ENCODE results near the gene ZNF514. TPM values are rescaled to one million over a fixed set of nuclear protein-coding genes. Genes with fewer than 3 reads are reported as not detected.

ZNF514 gene
- total and polyA plus RNA-seq, 12 donors, result 4.6 to 26.1 (median 14.2) TPM

DNA sequence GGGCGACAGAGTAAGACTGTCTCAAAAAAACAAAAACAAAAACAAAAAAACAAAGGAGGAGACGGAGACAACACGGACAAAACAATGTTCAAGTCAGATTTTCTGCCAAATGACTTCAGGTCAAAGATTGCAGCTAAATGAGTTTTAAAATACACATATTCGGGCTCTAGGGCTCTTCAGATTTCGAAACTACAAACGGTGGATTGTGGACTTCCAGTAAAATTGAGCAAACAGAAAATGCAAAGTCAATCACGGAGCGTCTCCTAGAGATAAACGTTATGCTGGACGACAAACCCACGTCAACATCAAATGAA lies 38.6 kb downstream of the ZNF514 start:
- intact Hi-C loops (cut with DNase I), result loop anchor here in 1 of 2 donors (5.0 kb wide), 1 partner anchor 36 kb away; the partner anchor contains the start of gene ZNF514
- DNase-seq, result no peak
- peaks cover 0 to 10% of the 10 kb centered on the region in 2 donors for H3K36me3 ChIP-seq (replicated peaks in 1 of 2)
- WGBS, 4 donors, result 1 to 2% (median 2%) methylated on average over 11 of the region's 11 CpGs
- peak overlapping the region; percentile 51 to 97 (median 96) for H3K4me3 ChIP-seq
- H3K27me3 ChIP-seq, result no peaks in the 10 kb centered on the region
- peak overlapping the region; percentile 57 to 99 (median 95) for H3K27ac ChIP-seq
- H3K4me1 ChIP-seq (replicated peaks in 1 of 2), result peaks cover 8 to 27% of the 10 kb centered on the region in 2 donors
- TF ChIP-seq POLR2A (IDR thresholded peaks at IDR 0.05), result no peak
- TF ChIP-seq, protein P1, sequence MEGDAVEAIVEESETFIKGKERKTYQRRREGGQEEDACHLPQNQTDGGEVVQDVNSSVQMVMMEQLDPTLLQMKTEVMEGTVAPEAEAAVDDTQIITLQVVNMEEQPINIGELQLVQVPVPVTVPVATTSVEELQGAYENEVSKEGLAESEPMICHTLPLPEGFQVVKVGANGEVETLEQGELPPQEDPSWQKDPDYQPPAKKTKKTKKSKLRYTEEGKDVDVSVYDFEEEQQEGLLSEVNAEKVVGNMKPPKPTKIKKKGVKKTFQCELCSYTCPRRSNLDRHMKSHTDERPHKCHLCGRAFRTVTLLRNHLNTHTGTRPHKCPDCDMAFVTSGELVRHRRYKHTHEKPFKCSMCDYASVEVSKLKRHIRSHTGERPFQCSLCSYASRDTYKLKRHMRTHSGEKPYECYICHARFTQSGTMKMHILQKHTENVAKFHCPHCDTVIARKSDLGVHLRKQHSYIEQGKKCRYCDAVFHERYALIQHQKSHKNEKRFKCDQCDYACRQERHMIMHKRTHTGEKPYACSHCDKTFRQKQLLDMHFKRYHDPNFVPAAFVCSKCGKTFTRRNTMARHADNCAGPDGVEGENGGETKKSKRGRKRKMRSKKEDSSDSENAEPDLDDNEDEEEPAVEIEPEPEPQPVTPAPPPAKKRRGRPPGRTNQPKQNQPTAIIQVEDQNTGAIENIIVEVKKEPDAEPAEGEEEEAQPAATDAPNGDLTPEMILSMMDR (IDR thresholded peaks at IDR 0.05), result no peak
- H3K9me3 ChIP-seq (replicated peaks in 1 of 3), result no peaks in the 10 kb centered on the region

- Histone ChIP-seq H3K27me3 (no peaks in the 10 kb centered on the region), H3K4me1 (replicated peaks in 1 of 2) (peaks cover 3 to 23% of the 10 kb centered on the region in 2 donors), H3K4me3 (no peak overlapping the region), H3K27ac (no peak overlapping the region), H3K9me3 (replicated peaks in 1 of 3) (no peaks in the 10 kb centered on the region), H3K36me3 (replicated peaks in 1 of 2) (peaks cover 0 to 30% of the 10 kb centered on the region in 2 donors)
- intact Hi-C loops (cut with DNase I), result no loop called here
- TF ChIP-seq, protein P1 (IDR thresholded peaks at IDR 0.05), result peak; percentile 53 to 70 (median 63)
- no peak for TF ChIP-seq POLR2A (IDR thresholded peaks at IDR 0.05)
- peak; percentile 59 to 83 (median 74) for DNase-seq
- WGBS, 4 donors, result 15 to 21% (median 17%) methylated on average over 7 of the region's 7 CpGs
Observed at GRCh38 chr2:95115418-95115817, 44.2 kb downstream of the ZNF514 start.

DNA sequence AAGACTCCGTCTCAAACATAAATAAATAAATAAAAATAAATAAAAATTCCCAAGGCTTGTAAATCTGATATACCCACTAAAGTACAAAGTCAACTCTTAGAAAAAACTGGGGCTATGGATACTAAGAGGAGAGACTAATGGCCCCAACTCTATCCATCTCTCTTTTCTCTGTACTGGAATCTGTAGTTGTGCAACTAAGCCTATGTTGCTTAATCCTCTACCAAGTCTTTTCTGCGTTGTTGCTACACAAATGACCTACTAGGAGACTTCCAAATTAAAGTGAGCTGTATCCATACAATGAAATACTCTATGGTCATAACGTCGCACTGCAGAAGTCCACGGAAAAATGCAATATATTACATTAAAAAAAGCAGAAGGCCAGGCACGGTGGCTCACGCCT lies 46.2 kb downstream of the ZNF514 start:
- intact Hi-C loops (cut with DNase I), result no loop called here
- Histone ChIP-seq H3K4me3 (no peak overlapping the region), H3K36me3 (replicated peaks in 1 of 2) (peaks cover 0 to 43% of the 10 kb centered on the region in 2 donors), H3K27ac (no peak overlapping the region), H3K27me3 (no peaks in the 10 kb centered on the region), H3K4me1 (replicated peaks in 1 of 2) (peaks cover 0 to 3% of the 10 kb centered on the region in 2 donors), H3K9me3 (replicated peaks in 1 of 3) (no peaks in the 10 kb centered on the region)
- TF ChIP-seq, protein P1 (IDR thresholded peaks at IDR 0.05), result no peak
- no peak for TF ChIP-seq POLR2A (IDR thresholded peaks at IDR 0.05)
- 88 to 93% (median 90%) methylated on average over 7 of the region's 7 CpGs for WGBS, 4 donors
- no peak for DNase-seq

DNA sequence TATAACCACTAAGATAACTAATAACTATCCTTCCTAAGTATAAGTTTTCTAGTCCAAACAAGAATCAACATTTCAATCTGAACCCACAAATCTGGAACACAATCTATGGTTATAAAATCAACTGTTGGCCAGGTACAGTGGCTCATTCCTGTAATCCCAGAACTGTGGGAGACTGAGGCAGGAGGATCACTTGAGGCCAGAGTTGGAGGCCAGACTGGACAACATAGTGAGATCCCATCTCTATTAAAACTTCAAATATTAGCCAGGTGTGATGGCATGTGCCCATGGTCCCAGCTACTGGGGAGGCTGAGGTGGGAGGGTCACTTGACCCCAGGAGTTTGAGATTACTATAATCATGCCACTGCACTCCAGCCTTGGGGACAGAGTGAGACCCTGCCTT lies 49.3 kb downstream of the ZNF514 start:
- intact Hi-C loops (cut with DNase I), result no loop called here
- no peak overlapping the region for H3K4me3 ChIP-seq
- no peak for TF ChIP-seq POLR2A (IDR thresholded peaks at IDR 0.05)
- TF ChIP-seq, protein P1 (IDR thresholded peaks at IDR 0.05), result no peak
- DNase-seq, result no peak
- no peaks in the 10 kb centered on the region for H3K27me3 ChIP-seq
- no peaks in the 10 kb centered on the region for H3K9me3 ChIP-seq (replicated peaks in 1 of 3)
- peaks cover 0 to 63% of the 10 kb centered on the region in 2 donors for H3K36me3 ChIP-seq (replicated peaks in 1 of 2)
- H3K4me1 ChIP-seq (replicated peaks in 1 of 2), result no peaks in the 10 kb centered on the region
- no peak overlapping the region for H3K27ac ChIP-seq
